Fibroblast of lung (primary cell): ENCODE data around the gene CACYBP.

Source experiments
- EZH2 ChIP-seq: IDR thresholded peaks from 2 replicates; pipeline ENCODE4 v1.5.1; 2012; ENCODE audit warnings: low read length, control low read depth, mild to moderate bottlenecking; ENCODE audit errors: missing control alignments
- TF ChIP-seq, protein P1 (sequence below), 2 donors: IDR thresholded peaks in 1 of 2; conservative IDR thresholded peaks in 1 of 2; 1 replicate in 1 of 2; 2 replicates in 1 of 2; pipeline ENCODE4 v1.5.1; 2011 to 2012; ENCODE audit warnings: low read length in 2 of 2, control low read depth in 1 of 2, inconsistent platforms in 1 of 2, low read depth in 1 of 2, mild to moderate bottlenecking in 1 of 2

DNA sequence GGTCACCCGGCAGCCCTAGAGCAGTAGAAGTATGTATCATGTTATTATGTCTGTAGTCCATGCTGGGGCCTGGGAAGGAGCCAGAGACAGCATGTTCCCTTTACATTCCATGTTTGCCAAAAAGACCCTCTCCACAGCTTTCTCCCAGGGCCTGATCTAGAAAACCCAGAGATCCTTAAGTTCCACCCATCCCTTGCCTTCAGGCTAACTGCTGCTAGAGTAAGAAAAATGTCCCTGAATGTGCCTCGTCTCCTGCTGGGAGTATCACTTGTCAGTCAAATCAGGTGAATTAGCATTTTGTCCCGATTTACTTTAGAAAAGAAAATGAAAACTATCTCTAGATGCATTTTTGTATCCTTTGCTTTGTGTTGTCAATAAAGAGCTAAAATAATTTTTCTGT, 36.7 kb downstream of the CACYBP start:
- TF ChIP-seq, protein P1, sequence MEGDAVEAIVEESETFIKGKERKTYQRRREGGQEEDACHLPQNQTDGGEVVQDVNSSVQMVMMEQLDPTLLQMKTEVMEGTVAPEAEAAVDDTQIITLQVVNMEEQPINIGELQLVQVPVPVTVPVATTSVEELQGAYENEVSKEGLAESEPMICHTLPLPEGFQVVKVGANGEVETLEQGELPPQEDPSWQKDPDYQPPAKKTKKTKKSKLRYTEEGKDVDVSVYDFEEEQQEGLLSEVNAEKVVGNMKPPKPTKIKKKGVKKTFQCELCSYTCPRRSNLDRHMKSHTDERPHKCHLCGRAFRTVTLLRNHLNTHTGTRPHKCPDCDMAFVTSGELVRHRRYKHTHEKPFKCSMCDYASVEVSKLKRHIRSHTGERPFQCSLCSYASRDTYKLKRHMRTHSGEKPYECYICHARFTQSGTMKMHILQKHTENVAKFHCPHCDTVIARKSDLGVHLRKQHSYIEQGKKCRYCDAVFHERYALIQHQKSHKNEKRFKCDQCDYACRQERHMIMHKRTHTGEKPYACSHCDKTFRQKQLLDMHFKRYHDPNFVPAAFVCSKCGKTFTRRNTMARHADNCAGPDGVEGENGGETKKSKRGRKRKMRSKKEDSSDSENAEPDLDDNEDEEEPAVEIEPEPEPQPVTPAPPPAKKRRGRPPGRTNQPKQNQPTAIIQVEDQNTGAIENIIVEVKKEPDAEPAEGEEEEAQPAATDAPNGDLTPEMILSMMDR (conservative IDR thresholded peaks at IDR 0.05 in 1 of 2, IDR thresholded peaks at IDR 0.05 in 1 of 2; ENCODE audit: low read depth in 1 of 2, low read length in 2 of 2), result no peak
- TF ChIP-seq EZH2, result no peak
